Tibial nerve (tissue), 3 donors: ENCODE measurements around the gene LCN10.

Experiments used
- CTCF ChIP-seq, 5 experiments: fragments of 200-600 bp in 3 of 5; fragments of 450-650 bp in 2 of 5; sonication (generic) in 3 of 5; IDR thresholded peaks; one replicate each; pipeline ENCODE4 v1.5.1; 2016 to 2019; ENCODE audit warnings: antibody characterized with exemption in 5 of 5, mild to moderate bottlenecking in 3 of 5, moderate library complexity in 2 of 5
- POLR2A ChIP-seq, 2 donors: fragments of 450-650 bp; IDR thresholded peaks; one replicate each; pipeline ENCODE4 v1.6.1; 2017; ENCODE audit warnings: antibody characterized with exemption in 2 of 2, mild to moderate bottlenecking in 2 of 2, moderate library complexity in 2 of 2

GRCh38 chr9:136744773-136745172, 2.0 kb upstream of the LCN10 start:
- TF ChIP-seq POLR2A (IDR thresholded peaks at IDR 0.05): no peak
- no peak for TF ChIP-seq CTCF (IDR thresholded peaks at IDR 0.05)
